Measurements from ENCODE around the gene LMNB1.

Gene LMNB1

GRCh38 chr5:126741361-126741760, 35.6 kb upstream of the LMNB1 start:
- Histone ChIP-seq H2AFZ (ENCODE audit: low read length) (no peak overlapping the region), H4K8ac (ENCODE audit: low read depth, low read length) (no peak overlapping the region), H2BK15ac (ENCODE audit: low read length) (no peak overlapping the region), H2BK120ac (ENCODE audit: low read depth, low read length) (no peak overlapping the region), H2BK12ac (ENCODE audit: low read length) (no peak overlapping the region), H3K14ac (ENCODE audit: low read length) (no peak overlapping the region), H3K18ac (ENCODE audit: low read length) (no peak overlapping the region), H4K91ac (ENCODE audit: low read depth, low read length, poor library complexity) (no peak overlapping the region), H3K36me3 (replicated peaks in 1 of 2; ENCODE audit: control insufficient read depth in 2 of 2, insufficient read depth in 2 of 2, low read length in 2 of 2) (no peaks in the 10 kb centered on the region), H2BK5ac (ENCODE audit: low read length) (no peak overlapping the region), H3K23ac (ENCODE audit: low read depth, low read length, poor library complexity) (no peak overlapping the region), H3K9me3 (replicated peaks in 1 of 2; ENCODE audit: control insufficient read depth in 2 of 2, insufficient read depth in 1 of 2, low read depth in 1 of 2, low read length in 2 of 2) (no peaks in the 10 kb centered on the region), H3K4me3 (ENCODE audit: low read length in 2 of 2) (no peak overlapping the region), H3K79me1 (ENCODE audit: low read depth, low read length) (no peaks in the 10 kb centered on the region), H3K27me3 (ENCODE audit: control insufficient read depth in 3 of 3, insufficient read depth in 3 of 3, low read depth in 1 of 3, low read length in 3 of 3) (no peaks in the 10 kb centered on the region), H3K4ac (ENCODE audit: low read length) (no peak overlapping the region), H3K27ac (replicated peaks; ENCODE audit: low read length) (no peak overlapping the region), H3K9ac (ENCODE audit: low read depth, low read length, poor library complexity) (no peak overlapping the region), H2AK5ac (ENCODE audit: low read depth, low read length) (no peak overlapping the region), H3K4me1 (ENCODE audit: control insufficient read depth in 2 of 2, insufficient read depth in 1 of 2, low read depth in 1 of 2, low read length in 2 of 2) (peaks cover 0 to 2% of the 10 kb centered on the region in 2 donors), H3K4me2 (ENCODE audit: insufficient read depth, low read length, poor library complexity, severe bottlenecking) (no peak overlapping the region)
- no peak for DNase-seq (ENCODE audit: low spot score)
- no CpG with 5 or more reads among the region's 9 CpGs for WGBS, 2 donors (ENCODE audit: extremely low coverage in 2 of 2, insufficient read length in 2 of 2, insufficient replicate concordance in 1 of 2)

GRCh38 chr5:126742425-126742824, 34.5 kb upstream of the LMNB1 start:
- Histone ChIP-seq H3K27me3 (ENCODE audit: control insufficient read depth in 3 of 3, insufficient read depth in 3 of 3, low read depth in 1 of 3, low read length in 3 of 3) (no peaks in the 10 kb centered on the region), H2BK120ac (ENCODE audit: low read depth, low read length) (no peak overlapping the region), H3K79me1 (ENCODE audit: low read depth, low read length) (no peaks in the 10 kb centered on the region), H3K14ac (ENCODE audit: low read length) (no peak overlapping the region), H3K4me3 (ENCODE audit: low read length in 2 of 2) (no peak overlapping the region), H3K4me2 (ENCODE audit: insufficient read depth, low read length, poor library complexity, severe bottlenecking) (no peak overlapping the region), H3K4me1 (ENCODE audit: control insufficient read depth in 2 of 2, insufficient read depth in 1 of 2, low read depth in 1 of 2, low read length in 2 of 2) (peaks cover 0 to 2% of the 10 kb centered on the region in 2 donors), H3K23ac (ENCODE audit: low read depth, low read length, poor library complexity) (no peak overlapping the region), H3K4ac (ENCODE audit: low read length) (no peak overlapping the region), H3K9me3 (replicated peaks in 1 of 2; ENCODE audit: control insufficient read depth in 2 of 2, insufficient read depth in 1 of 2, low read depth in 1 of 2, low read length in 2 of 2) (no peaks in the 10 kb centered on the region), H3K18ac (ENCODE audit: low read length) (no peak overlapping the region), H2BK12ac (ENCODE audit: low read length) (no peak overlapping the region), H2AK5ac (ENCODE audit: low read depth, low read length) (no peak overlapping the region), H3K27ac (replicated peaks; ENCODE audit: low read length) (no peak overlapping the region), H2AFZ (ENCODE audit: low read length) (no peak overlapping the region), H3K9ac (ENCODE audit: low read depth, low read length, poor library complexity) (no peak overlapping the region), H2BK15ac (ENCODE audit: low read length) (no peak overlapping the region), H2BK5ac (ENCODE audit: low read length) (no peak overlapping the region), H4K91ac (ENCODE audit: low read depth, low read length, poor library complexity) (no peak overlapping the region), H4K8ac (ENCODE audit: low read depth, low read length) (no peak overlapping the region), H3K36me3 (replicated peaks in 1 of 2; ENCODE audit: control insufficient read depth in 2 of 2, insufficient read depth in 2 of 2, low read length in 2 of 2) (no peaks in the 10 kb centered on the region)
- DNase-seq (ENCODE audit: low spot score): no peak
- WGBS, 2 donors (ENCODE audit: extremely low coverage in 2 of 2, insufficient read length in 2 of 2, insufficient replicate concordance in 1 of 2): no CpG with 5 or more reads among the region's 2 CpGs

- DNase-seq (ENCODE audit: low spot score): no peak
- Histone ChIP-seq H4K8ac (ENCODE audit: low read depth, low read length) (no peak overlapping the region), H2BK15ac (ENCODE audit: low read length) (no peak overlapping the region), H3K36me3 (replicated peaks in 1 of 2; ENCODE audit: control insufficient read depth in 2 of 2, insufficient read depth in 2 of 2, low read length in 2 of 2) (no peaks in the 10 kb centered on the region), H3K4me2 (ENCODE audit: insufficient read depth, low read length, poor library complexity, severe bottlenecking) (no peak overlapping the region), H2BK5ac (ENCODE audit: low read length) (no peak overlapping the region), H3K9ac (ENCODE audit: low read depth, low read length, poor library complexity) (no peak overlapping the region), H2BK120ac (ENCODE audit: low read depth, low read length) (no peak overlapping the region), H3K27ac (replicated peaks; ENCODE audit: low read length) (no peak overlapping the region), H3K27me3 (ENCODE audit: control insufficient read depth in 3 of 3, insufficient read depth in 3 of 3, low read depth in 1 of 3, low read length in 3 of 3) (no peaks in the 10 kb centered on the region), H4K91ac (ENCODE audit: low read depth, low read length, poor library complexity) (no peak overlapping the region), H3K4ac (ENCODE audit: low read length) (no peak overlapping the region), H3K14ac (ENCODE audit: low read length) (no peak overlapping the region), H3K9me3 (replicated peaks in 1 of 2; ENCODE audit: control insufficient read depth in 2 of 2, insufficient read depth in 1 of 2, low read depth in 1 of 2, low read length in 2 of 2) (no peaks in the 10 kb centered on the region), H3K4me1 (ENCODE audit: control insufficient read depth in 2 of 2, insufficient read depth in 1 of 2, low read depth in 1 of 2, low read length in 2 of 2) (peaks cover 0 to 4% of the 10 kb centered on the region in 2 donors), H2BK12ac (ENCODE audit: low read length) (no peak overlapping the region), H2AK5ac (ENCODE audit: low read depth, low read length) (no peak overlapping the region), H3K18ac (ENCODE audit: low read length) (no peak overlapping the region), H2AFZ (ENCODE audit: low read length) (no peak overlapping the region), H3K23ac (ENCODE audit: low read depth, low read length, poor library complexity) (no peak overlapping the region), H3K79me1 (ENCODE audit: low read depth, low read length) (no peaks in the 10 kb centered on the region), H3K4me3 (ENCODE audit: low read length in 2 of 2) (no peak overlapping the region)
- no CpG with 5 or more reads among the region's 2 CpGs for WGBS, 2 donors (ENCODE audit: extremely low coverage in 2 of 2, insufficient read length in 2 of 2, insufficient replicate concordance in 1 of 2)
Measured at GRCh38 chr5:126744836-126745235, 32.1 kb upstream of the LMNB1 start.

- DNase-seq (ENCODE audit: low spot score): no peak
- H3K23ac ChIP-seq (ENCODE audit: low read depth, low read length, poor library complexity): no peak overlapping the region
- no peak overlapping the region for H3K4me3 ChIP-seq (ENCODE audit: low read length in 2 of 2)
- H4K8ac ChIP-seq (ENCODE audit: low read depth, low read length): no peak overlapping the region
- H4K91ac ChIP-seq (ENCODE audit: low read depth, low read length, poor library complexity): no peak overlapping the region
- no peaks in the 10 kb centered on the region for H3K36me3 ChIP-seq (replicated peaks in 1 of 2; ENCODE audit: control insufficient read depth in 2 of 2, insufficient read depth in 2 of 2, low read length in 2 of 2)
- no peak overlapping the region for H3K4me2 ChIP-seq (ENCODE audit: insufficient read depth, low read length, poor library complexity, severe bottlenecking)
- H3K9me3 ChIP-seq (replicated peaks in 1 of 2; ENCODE audit: control insufficient read depth in 2 of 2, insufficient read depth in 1 of 2, low read depth in 1 of 2, low read length in 2 of 2): no peaks in the 10 kb centered on the region
- no peaks in the 10 kb centered on the region for H3K27me3 ChIP-seq (ENCODE audit: control insufficient read depth in 3 of 3, insufficient read depth in 3 of 3, low read depth in 1 of 3, low read length in 3 of 3)
- no CpG with 5 or more reads among the region's 7 CpGs for WGBS, 2 donors (ENCODE audit: extremely low coverage in 2 of 2, insufficient read length in 2 of 2, insufficient replicate concordance in 1 of 2)
- no peak overlapping the region for H3K4ac ChIP-seq (ENCODE audit: low read length)
- H2BK12ac ChIP-seq (ENCODE audit: low read length): no peak overlapping the region
- H3K9ac ChIP-seq (ENCODE audit: low read depth, low read length, poor library complexity): no peak overlapping the region
- H2BK120ac ChIP-seq (ENCODE audit: low read depth, low read length): no peak overlapping the region
- H3K18ac ChIP-seq (ENCODE audit: low read length): no peak overlapping the region
- H3K4me1 ChIP-seq (ENCODE audit: control insufficient read depth in 2 of 2, insufficient read depth in 1 of 2, low read depth in 1 of 2, low read length in 2 of 2): peaks cover 0 to 4% of the 10 kb centered on the region in 2 donors
- H2BK15ac ChIP-seq (ENCODE audit: low read length): no peak overlapping the region
- no peak overlapping the region for H2AK5ac ChIP-seq (ENCODE audit: low read depth, low read length)
- H3K14ac ChIP-seq (ENCODE audit: low read length): no peak overlapping the region
- H2AFZ ChIP-seq (ENCODE audit: low read length): no peak overlapping the region
- no peaks in the 10 kb centered on the region for H3K79me1 ChIP-seq (ENCODE audit: low read depth, low read length)
- no peak overlapping the region for H2BK5ac ChIP-seq (ENCODE audit: low read length)
- H3K27ac ChIP-seq (replicated peaks; ENCODE audit: low read length): no peak overlapping the region
Measured at GRCh38 chr5:126745259-126745992, 31.5 kb upstream of the LMNB1 start.

All from neuronal stem cell (in vitro differentiated cells).